Large intestine (tissue), 3 donors: ENCODE measurements around the gene F13A1. TPM values are rescaled to one million over a fixed set of nuclear protein-coding genes. Genes with fewer than 3 reads are reported as not detected.
A peak's percentile ranks its signal among the peaks of the same experiment; 100 is the strongest.
"Not testable (repeated sequence)": the region's sequence is repeated elsewhere in the genome, so short reads cannot be mapped to it uniquely, and the experiment has no call there.

Experiments
- DNase-seq, 2 donors: peaks; one replicate each; pipeline versions ENCODE4 v3.0.0 to v3.0.0-alpha.2; 2013
- H3K27ac ChIP-seq: one replicate; pipeline ENCODE4 v1.5.1; 2013; ENCODE audit warnings: low read length
- H3K27me3 ChIP-seq: 2 replicates; pipeline ENCODE4 v1.6.1; 2013; ENCODE audit warnings: low read length; ENCODE audit not compliant: control insufficient read depth, insufficient read depth
- H3K36me3 ChIP-seq: 2 replicates; pipeline ENCODE4 v1.6.1; 2013; ENCODE audit warnings: low read length; ENCODE audit not compliant: control insufficient read depth, insufficient read depth
- H3K4me1 ChIP-seq: one replicate; pipeline ENCODE4 v1.6.1; 2013; ENCODE audit warnings: low read length; ENCODE audit not compliant: control insufficient read depth, insufficient read depth
- H3K4me3 ChIP-seq: one replicate; pipeline ENCODE4 v1.5.1; 2013; ENCODE audit warnings: low read length
- H3K9me3 ChIP-seq: one replicate; pipeline ENCODE4 v1.6.1; 2013; ENCODE audit warnings: mild to moderate bottlenecking, low read depth, low read length, moderate library complexity; ENCODE audit not compliant: control insufficient read depth
- WGBS: methylation state at CpG from one replicate; pipeline ENCODE4 v1.1.5; 2013; ENCODE audit warnings: low lambda C conversion rate; ENCODE audit not compliant: insufficient coverage; 5-methylcytosine and 5-hydroxymethylcytosine counted together
- polyA plus RNA-seq: library from polyadenylated mRNA; unstranded; fragments of 120-200 nt; gene quantifications from one replicate; pipeline ENCODE4 v1.2.1, GENCODE V29; 2013

F13A1 gene
- polyA plus RNA-seq, 1 donor: 24.2 TPM

- Histone ChIP-seq H3K4me1 (no peaks in the 10 kb centered on the region), H3K27me3 (peaks cover 48% of the 10 kb centered on the region), H3K9me3 (no peaks in the 10 kb centered on the region), H3K36me3 (no peaks in the 10 kb centered on the region), H3K4me3 (no peak overlapping the region), H3K27ac (no peak overlapping the region)
- WGBS: no CpG with 5 or more reads among the region's 4 CpGs
- no peak for DNase-seq
Observed at GRCh38 chr6:6320901-6321300, 439 bp upstream of the F13A1 start.

GRCh38 chr6:6317825-6318733, 2.4 kb downstream of the F13A1 start:
- Histone ChIP-seq H3K4me3 (no peak overlapping the region), H3K27me3 (peaks cover 48% of the 10 kb centered on the region), H3K4me1 (no peaks in the 10 kb centered on the region), H3K27ac (no peak overlapping the region), H3K9me3 (no peaks in the 10 kb centered on the region), H3K36me3 (no peaks in the 10 kb centered on the region)
- no peak for DNase-seq
- WGBS: 42% methylated on average over 2 of the region's 10 CpGs

GRCh38 chr6:6317386-6317785, 3.1 kb downstream of the F13A1 start:
- no peaks in the 10 kb centered on the region for H3K9me3 ChIP-seq
- no peak overlapping the region for H3K4me3 ChIP-seq
- H3K27ac ChIP-seq: no peak overlapping the region
- DNase-seq: no peak
- H3K36me3 ChIP-seq: no peaks in the 10 kb centered on the region
- H3K4me1 ChIP-seq: no peaks in the 10 kb centered on the region
- peaks cover 46% of the 10 kb centered on the region for H3K27me3 ChIP-seq
- WGBS: no CpG with 5 or more reads among the region's 2 CpGs

- no CpG with 5 or more reads among the region's 6 CpGs for WGBS
- peak; percentile 19 to 30 for DNase-seq
- Histone ChIP-seq H3K4me3 (no peak overlapping the region), H3K9me3 (no peaks in the 10 kb centered on the region), H3K36me3 (no peaks in the 10 kb centered on the region), H3K27ac (no peak overlapping the region), H3K4me1 (no peaks in the 10 kb centered on the region), H3K27me3 (peaks cover 34% of the 10 kb centered on the region)
Observed at GRCh38 chr6:6315660-6316059, 4.8 kb downstream of the F13A1 start.

GRCh38 chr6:6314596-6314995, 5.9 kb downstream of the F13A1 start:
- Histone ChIP-seq H3K4me1 (no peaks in the 10 kb centered on the region), H3K36me3 (no peaks in the 10 kb centered on the region), H3K4me3 (no peak overlapping the region), H3K9me3 (no peaks in the 10 kb centered on the region), H3K27ac (no peak overlapping the region), H3K27me3 (peaks cover 25% of the 10 kb centered on the region)
- DNase-seq: no peak
- WGBS: 100% methylated on average over 1 of the region's 1 CpG

- Histone ChIP-seq H3K36me3 (no peaks in the 10 kb centered on the region), H3K27me3 (peaks cover 13% of the 10 kb centered on the region), H3K4me1 (no peaks in the 10 kb centered on the region), H3K27ac (no peak overlapping the region), H3K4me3 (no peak overlapping the region), H3K9me3 (no peaks in the 10 kb centered on the region)
- no peak for DNase-seq
- 40% methylated on average over 1 of the region's 6 CpGs for WGBS
Observed at GRCh38 chr6:6312901-6313441, 7.5 kb downstream of the F13A1 start.

GRCh38 chr6:6305575-6305974, 14.9 kb downstream of the F13A1 start:
- no CpG with 5 or more reads among the region's 4 CpGs for WGBS
- no peaks in the 10 kb centered on the region for H3K36me3 ChIP-seq
- no peaks in the 10 kb centered on the region for H3K4me1 ChIP-seq
- H3K27me3 ChIP-seq: peaks cover 2% of the 10 kb centered on the region
- no peak overlapping the region for H3K4me3 ChIP-seq
- peaks cover under 1% of the 10 kb centered on the region for H3K9me3 ChIP-seq
- no peak overlapping the region for H3K27ac ChIP-seq
- DNase-seq: no peak

- not testable (repeated sequence) for H3K4me1 ChIP-seq, H3K36me3 ChIP-seq, H3K27me3 ChIP-seq, H3K4me3 ChIP-seq, H3K9me3 ChIP-seq, H3K27ac ChIP-seq, DNase-seq
- no CpG with 5 or more reads among the region's 19 CpGs for WGBS
Observed at GRCh38 chr6:6300383-6300782, 20.1 kb downstream of the F13A1 start.

GRCh38 chr6:6293317-6293716, 27.1 kb downstream of the F13A1 start:
- Histone ChIP-seq H3K27me3 (peaks cover 2% of the 10 kb centered on the region), H3K27ac (no peak overlapping the region), H3K4me1 (no peaks in the 10 kb centered on the region), H3K9me3 (no peaks in the 10 kb centered on the region), H3K4me3 (no peak overlapping the region), H3K36me3 (no peaks in the 10 kb centered on the region)
- WGBS: no CpG with 5 or more reads among the region's 3 CpGs
- DNase-seq: no peak

- no CpG with 5 or more reads among the region's 3 CpGs for WGBS
- Histone ChIP-seq H3K36me3 (no peaks in the 10 kb centered on the region), H3K27me3 (peaks cover 2% of the 10 kb centered on the region), H3K9me3 (no peaks in the 10 kb centered on the region), H3K4me1 (no peaks in the 10 kb centered on the region), H3K27ac (no peak overlapping the region), H3K4me3 (no peak overlapping the region)
- no peak for DNase-seq
Observed at GRCh38 chr6:6287415-6287814, 33.0 kb downstream of the F13A1 start.
